K562 (cell line): ENCODE data around the gene IL7R. TPM values are rescaled to one million over a fixed set of nuclear protein-coding genes. Genes with fewer than 3 reads are reported as not detected.

ENCODE experiments used
- ATAC-seq: fragments of 200-7000 bp; cut with Tn5 transposase; 3 replicates; pipeline ENCODE4 v1.9.1; 2020; ENCODE audit warnings: moderate library complexity
- BruUV-seq: library from RNA; stranded (reverse); fragments of 400-500 nt; replicated peaks from 2 replicates; lab custom pipeline; 2021; lab: Mats Ljungman, UMichigan
- CTCF ChIA-PET: fragments of 300-600 bp; formaldehyde crosslinking; extraction: SDS; loops from one replicate; lab custom pipeline; 2021; ENCODE audit warnings: low intra/inter-chr PET ratio; lab: Yijun Ruan, JAX
- POLR2A ChIA-PET: fragments of 300-600, 350-650 bp; sonication (Branson Sonifier 250); formaldehyde crosslinking; extraction: SDS; loops from one replicate; lab custom pipeline; 2021; ENCODE audit warnings: antibody characterized with exemption, inconsistent platforms; lab: Yijun Ruan, JAX
- DNase-seq, 4 experiments: peaks; one replicate each; pipeline versions ENCODE4 v3.0.0 to v3.0.0-alpha.2; 2011 to 2018; ENCODE audit warnings: low spot score in 3 of 4, mixed read lengths in 3 of 4; ENCODE audit errors: extremely low read depth in 1 of 4
- FAIRE-seq: peaks from 2 replicates; lab custom pipeline; 2011; peaks lifted over from hg19 to GRCh38; lab: Jason Lieb, UNC
- H2AFZ ChIP-seq: 2 replicates; pipeline ENCODE4 v1.6.0; 2011; ENCODE audit warnings: low read depth, low read length, control low read depth, inconsistent platforms
- H3K27ac ChIP-seq: fragments of 200-600 bp; 3 replicates; pipeline ENCODE4 v1.8.0; 2011; ENCODE audit warnings: low read depth, mild to moderate bottlenecking, control low read depth, inconsistent platforms, low read length, moderate library complexity, mixed read lengths; ENCODE audit errors: extremely low read depth
- H3K27me3 ChIP-seq, 2 experiments: fragments of 300-600 bp in 1 of 2; 2 replicates in 1 of 2; 3 replicates in 1 of 2; pipeline versions ENCODE4 v1.6.0 to v1.8.0; 2011; ENCODE audit warnings: inconsistent platforms in 2 of 2, low read length in 2 of 2, mild to moderate bottlenecking in 1 of 2, mixed read lengths in 1 of 2, moderate library complexity in 1 of 2; ENCODE audit not compliant: control insufficient read depth in 2 of 2, insufficient read depth in 2 of 2
- H3K36me3 ChIP-seq: fragments of 300-600 bp; 3 replicates; pipeline ENCODE4 v1.8.0; 2011; ENCODE audit warnings: mild to moderate bottlenecking, low read length, inconsistent platforms; ENCODE audit not compliant: control insufficient read depth, insufficient read depth
- H3K4me1 ChIP-seq, 2 experiments: fragments of 200-600 bp in 1 of 2; replicated peaks in 1 of 2; 2 replicates in 1 of 2; 3 replicates in 1 of 2; pipeline versions ENCODE4 v1.5.1 to v1.8.0; 2011; ENCODE audit warnings: inconsistent platforms in 2 of 2, low read length in 2 of 2, mild to moderate bottlenecking in 1 of 2, mixed read lengths in 1 of 2, moderate library complexity in 1 of 2; ENCODE audit not compliant: control insufficient read depth in 2 of 2, insufficient read depth in 2 of 2
- H3K4me2 ChIP-seq: 2 replicates; pipeline ENCODE4 v1.6.1; 2011; ENCODE audit warnings: low read length, control low read depth, inconsistent platforms, mixed read lengths; ENCODE audit not compliant: insufficient read depth
- H3K4me3 ChIP-seq: fragments of 200-600 bp; sonication (generic), shearing (Covaris generic); 2 replicates; pipeline ENCODE4 v1.5.1; 2016; ENCODE audit warnings: control low read depth, inconsistent platforms
- H3K79me2 ChIP-seq: fragments of 200-600 bp; 3 replicates; pipeline ENCODE4 v1.8.0; 2011; ENCODE audit warnings: low read length, inconsistent platforms; ENCODE audit not compliant: control insufficient read depth, insufficient read depth
- H3K9ac ChIP-seq, 2 experiments: 2 replicates each; pipeline versions ENCODE4 v1.6.0 to v1.6.1; 2011; ENCODE audit warnings: low read depth in 2 of 2, low read length in 2 of 2, control low read depth in 1 of 2, inconsistent platforms in 1 of 2, mild to moderate bottlenecking in 1 of 2, mixed read lengths in 1 of 2; ENCODE audit not compliant: insufficient read depth in 1 of 2
- H3K9me1 ChIP-seq: one replicate; pipeline ENCODE4 v1.6.0; 2011; ENCODE audit warnings: inconsistent platforms, mild to moderate bottlenecking, low read length, moderate library complexity; ENCODE audit not compliant: control insufficient read depth, insufficient read depth
- H3K9me3 ChIP-seq: replicated peaks from 2 replicates; pipeline ENCODE4 v1.5.1; 2011; ENCODE audit warnings: low read depth, low read length, inconsistent platforms; ENCODE audit not compliant: control insufficient read depth, insufficient read depth
- H4K20me1 ChIP-seq: replicated peaks from 2 replicates; pipeline ENCODE4 v1.6.1; 2011; ENCODE audit warnings: low read length, inconsistent platforms, mixed read lengths; ENCODE audit not compliant: control insufficient read depth, insufficient read depth
- BACH1 ChIP-seq: fragments of 200-800 bp; sonication (Bioruptor generic); IDR thresholded peaks from 2 replicates; pipeline ENCODE4 v1.6.1; 2016; ENCODE audit warnings: missing genetic modification characterization, missing compliant biosample characterization
- CCAR2 ChIP-seq: fragments of 200-400 bp; formaldehyde crosslinking; IDR thresholded peaks from 2 replicates; pipeline ENCODE4 v1.6.1; 2017; ENCODE audit warnings: mild to moderate bottlenecking, low read depth, low read length
- GMEB1 ChIP-seq: fragments of 250-450 bp; sonication (Bioruptor Pico); IDR thresholded peaks from 2 replicates; pipeline ENCODE4 v1.4.0; 2020; ENCODE audit warnings: mild to moderate bottlenecking
- MAZ ChIP-seq, 2 experiments: fragments of 450-650 bp in 1 of 2; sonication (generic) in 1 of 2; formaldehyde crosslinking; IDR thresholded peaks in 1 of 2; conservative IDR thresholded peaks in 1 of 2; 2 replicates each; pipeline versions ENCODE4 v1.4.0 to v1.5.0; 2020; ENCODE audit warnings: mild to moderate bottlenecking in 1 of 2, missing genetic modification reagents in 1 of 2
- NR4A1 ChIP-seq, 2 experiments: fragments of 250-450 bp in 1 of 2; fragments of 450-650 bp in 1 of 2; sonication (Bioruptor Pico) in 1 of 2; IDR thresholded peaks; 2 replicates each; pipeline versions ENCODE4 v1.4.0 to v1.6.1; 2016 to 2020; ENCODE audit warnings: mild to moderate bottlenecking in 2 of 2, missing compliant biosample characterization in 1 of 2, missing genetic modification characterization in 1 of 2, moderate library complexity in 1 of 2
- POLR3A ChIP-seq: IDR thresholded peaks from 2 replicates; pipeline ENCODE4 v1.6.1; 2011; ENCODE audit warnings: borderline replicate concordance, mild to moderate bottlenecking, moderate library complexity; ENCODE audit not compliant: insufficient read length, insufficient read depth; ENCODE audit errors: extremely low read depth
- SAFB2 ChIP-seq: fragments of 200-400 bp; formaldehyde crosslinking; IDR thresholded peaks from 2 replicates; pipeline ENCODE4 v1.6.1; 2018; ENCODE audit warnings: borderline replicate concordance, low read length, low read depth, moderate library complexity; ENCODE audit not compliant: severe bottlenecking
- SPI1 ChIP-seq: IDR thresholded peaks from 2 replicates; pipeline ENCODE4 v1.6.1; 2011; ENCODE audit warnings: low read depth, low read length, control low read depth, borderline replicate concordance
- SRF ChIP-seq, 2 experiments: fragments of 250-450, 450-650 bp in 1 of 2; sonication (Bioruptor Pico) in 1 of 2; sonication (generic) in 1 of 2; formaldehyde crosslinking; IDR thresholded peaks; 2 replicates each; pipeline versions ENCODE4 v1.5.0 to v1.5.1; 2020 to 2022; ENCODE audit warnings: mild to moderate bottlenecking in 1 of 2, missing genetic modification reagents in 1 of 2
- TRIM24 ChIP-seq, 2 experiments: fragments of 450-650 bp; IDR thresholded peaks; 2 replicates each; pipeline ENCODE4 v1.6.1; 2016
- ZNF280A ChIP-seq: fragments of 450-650 bp; IDR thresholded peaks from 2 replicates; pipeline ENCODE4 v1.6.1; 2018; ENCODE audit warnings: mild to moderate bottlenecking, low read depth; ENCODE audit not compliant: partially characterized antibody
- ZNF347 ChIP-seq: fragments of 450-650 bp; formaldehyde crosslinking; IDR thresholded peaks from 2 replicates; pipeline ENCODE4 v1.4.0; 2020; ENCODE audit warnings: low read depth, mild to moderate bottlenecking, moderate library complexity
- WGBS: fragments of 100-300 bp; shearing (Covaris generic); methylation state at CpG from one replicate; pipeline ENCODE4 v1.1.6; 2016; ENCODE audit warnings: low coverage, mixed read lengths; ENCODE audit not compliant: insufficient coverage; ENCODE audit errors: missing lambda C conversion rate; 5-methylcytosine and 5-hydroxymethylcytosine counted together
- in situ Hi-C: fragments of 300-500 bp; cut with MboI; formaldehyde crosslinking; loops from 4 replicates; pipeline ENCODE4 v1.15.0; 2018; ENCODE audit warnings: inconsistent platforms, mixed read lengths
- intact Hi-C: fragments of 100-400 bp; cut with micrococcal nuclease; formaldehyde crosslinking; loops from 2 replicates; pipeline ENCODE4 v1.14.2; 2022
- polyA plus RNA-seq, 8 experiments: library from polyadenylated mRNA; depleted of rRNA in 4 of 8; stranded (reverse) in 5 of 8; unstranded in 3 of 8; fragments of >200 nt; fragmentation: Nextera tagmentation in 2 of 8; fragmentation: Illumina TruSeq in 1 of 8; extraction: Ambion mirVana in 2 of 8; extraction: Trizol in 1 of 8; gene quantifications; 2 replicates each; pipeline versions ENCODE4 v1.2.1 to v1.2.3, GENCODE V29; 2011 to 2014; ENCODE audit warnings: inconsistent platforms in 1 of 8, missing spikeins in 1 of 8
- total RNA-seq, 7 experiments: library from RNA; depleted of rRNA in 6 of 7; stranded (reverse); fragments of >200 nt in 6 of 7; fragmentation: Illumina TruSeq in 2 of 7; extraction: Trizol in 2 of 7; gene quantifications; 2 replicates each; pipeline versions ENCODE4 v1.2.1 to v1.2.3, GENCODE V29; 2011 to 2021; ENCODE audit warnings: low replicate concordance in 1 of 7
- TF ChIP-seq, protein P1 (sequence below), 2 experiments: fragments of 450-650 bp; conservative IDR thresholded peaks; 2 replicates each; pipeline ENCODE4 v1.6.1; 2017; ENCODE audit warnings: mild to moderate bottlenecking in 2 of 2, moderate library complexity in 2 of 2
- TF ChIP-seq, protein P2 (sequence below): fragments of 450-650 bp; formaldehyde crosslinking; IDR thresholded peaks from 2 replicates; pipeline ENCODE4 v1.4.0; 2020; ENCODE audit warnings: mild to moderate bottlenecking, moderate library complexity

The IL7R gene
- total and polyA plus RNA-seq, 9 of the 15 experiments (the other 6 are each of a cell fraction or from before 2014, with no cell fraction given), result 0.04 to 0.98 (median 0.09) TPM; not detected in 3

GRCh38 chr5:35822511-35822910 is 34.2 kb upstream of the IL7R start:
- POLR2A ChIA-PET, result interaction anchor here (0.7 kb wide), 1 partner anchor 502 kb away, joined by 3 read pairs; no protein-coding TSS in a partner anchor
- DNase-seq, result no peak
- WGBS, result 2% methylated on average over 8 of the region's 8 CpGs
- intact Hi-C loops (no loop called here), in situ Hi-C loops (no loop called here)
- H3K4me2 ChIP-seq, result no peak overlapping the region
- H3K27me3 ChIP-seq, result no peaks in the 10 kb centered on the region
- H3K4me1 ChIP-seq, result no peaks in the 10 kb centered on the region
- H3K36me3 ChIP-seq, result no peaks in the 10 kb centered on the region
- CTCF ChIA-PET, result no interaction called here
- no peak overlapping the region for H3K27ac ChIP-seq
- H3K4me3 ChIP-seq, result no peak overlapping the region
- FAIRE-seq, result no peak
- BruUV-seq, result no TSS peak
- no peak overlapping the region for H2AFZ ChIP-seq
- H3K9ac ChIP-seq, result no peak overlapping the region
- no peaks in the 10 kb centered on the region for H4K20me1 ChIP-seq
- H3K9me3 ChIP-seq, result no peaks in the 10 kb centered on the region
- H3K79me2 ChIP-seq, result no peaks in the 10 kb centered on the region
- H3K9me1 ChIP-seq, result no peaks in the 10 kb centered on the region
- ATAC-seq, result no peak
- TF ChIP-seq, protein P1, sequence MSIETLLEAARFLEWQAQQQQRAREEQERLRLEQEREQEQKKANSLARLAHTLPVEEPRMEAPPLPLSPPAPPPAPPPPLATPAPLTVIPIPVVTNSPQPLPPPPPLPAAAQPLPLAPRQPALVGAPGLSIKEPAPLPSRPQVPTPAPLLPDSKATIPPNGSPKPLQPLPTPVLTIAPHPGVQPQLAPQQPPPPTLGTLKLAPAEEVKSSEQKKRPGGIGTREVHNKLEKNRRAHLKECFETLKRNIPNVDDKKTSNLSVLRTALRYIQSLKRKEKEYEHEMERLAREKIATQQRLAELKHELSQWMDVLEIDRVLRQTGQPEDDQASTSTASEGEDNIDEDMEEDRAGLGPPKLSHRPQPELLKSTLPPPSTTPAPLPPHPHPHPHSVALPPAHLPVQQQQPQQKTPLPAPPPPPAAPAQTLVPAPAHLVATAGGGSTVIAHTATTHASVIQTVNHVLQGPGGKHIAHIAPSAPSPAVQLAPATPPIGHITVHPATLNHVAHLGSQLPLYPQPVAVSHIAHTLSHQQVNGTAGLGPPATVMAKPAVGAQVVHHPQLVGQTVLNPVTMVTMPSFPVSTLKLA (conservative IDR thresholded peaks at IDR 0.05), result no peak
- TF ChIP-seq CCAR2 (no peak), GMEB1 (CRISPR knock-in tag) (no peak), MAZ (CRISPR knock-in tag; conservative IDR thresholded peaks at IDR 0.05 in 1 of 2, IDR thresholded peaks at IDR 0.05 in 1 of 2) (no peak), SAFB2 (no peak), TRIM24 (IDR thresholded peaks at IDR 0.05) (no peak), ZNF280A (no peak), SRF (CRISPR knock-in tag; IDR thresholded peaks at IDR 0.05) (no peak), NR4A1 (CRISPR knock-in tag; IDR thresholded peaks at IDR 0.05) (no peak), NR4A1 (tag; IDR thresholded peaks at IDR 0.05) (no peak), SPI1 (no peak), ZNF347 (CRISPR knock-in tag) (no peak), BACH1 (no peak), POLR3A (no peak)
- TF ChIP-seq, protein P2, sequence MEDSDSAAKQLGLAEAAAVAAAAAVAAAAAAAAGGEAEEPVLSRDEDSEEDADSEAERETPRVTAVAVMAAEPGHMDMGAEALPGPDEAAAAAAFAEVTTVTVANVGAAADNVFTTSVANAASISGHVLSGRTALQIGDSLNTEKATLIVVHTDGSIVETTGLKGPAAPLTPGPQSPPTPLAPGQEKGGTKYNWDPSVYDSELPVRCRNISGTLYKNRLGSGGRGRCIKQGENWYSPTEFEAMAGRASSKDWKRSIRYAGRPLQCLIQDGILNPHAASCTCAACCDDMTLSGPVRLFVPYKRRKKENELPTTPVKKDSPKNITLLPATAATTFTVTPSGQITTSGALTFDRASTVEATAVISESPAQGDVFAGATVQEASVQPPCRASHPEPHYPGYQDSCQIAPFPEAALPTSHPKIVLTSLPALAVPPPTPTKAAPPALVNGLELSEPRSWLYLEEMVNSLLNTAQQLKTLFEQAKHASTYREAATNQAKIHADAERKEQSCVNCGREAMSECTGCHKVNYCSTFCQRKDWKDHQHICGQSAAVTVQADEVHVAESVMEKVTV (CRISPR knock-in tag), result no peak
